ENCODE measurements around the gene ZNF618.

ZNF618 gene

GRCh38 chr9:114093761-114094505 lies 217.8 kb downstream of the ZNF618 start:
- H3K27me3 ChIP-seq (ENCODE audit: insufficient read depth, poor library complexity, severe bottlenecking), result no peaks in the 10 kb centered on the region
- no peaks in the 10 kb centered on the region for H3K4me1 ChIP-seq (ENCODE audit: insufficient read depth, poor library complexity, severe bottlenecking)
- peak; percentile 17 for DNase-seq (ENCODE audit: low spot score)
- H3K27ac ChIP-seq (ENCODE audit: poor library complexity, severe bottlenecking), result no peak overlapping the region
- H3K9me3 ChIP-seq (ENCODE audit: severe bottlenecking), result no peaks in the 10 kb centered on the region
- H3K4me3 ChIP-seq (ENCODE audit: severe bottlenecking), result no peak overlapping the region
- H3K36me3 ChIP-seq (ENCODE audit: low read depth), result no peaks in the 10 kb centered on the region
- no peak for ATAC-seq (ENCODE audit: low read depth)
- TF ChIP-seq CTCF (IDR thresholded peaks at IDR 0.05; ENCODE audit: poor library complexity, severe bottlenecking), result no peak

GRCh38 chr9:114094971-114095370 lies 218.9 kb downstream of the ZNF618 start:
- DNase-seq (ENCODE audit: low spot score), result peak; percentile 40
- Histone ChIP-seq H3K36me3 (ENCODE audit: low read depth) (no peaks in the 10 kb centered on the region), H3K4me3 (ENCODE audit: severe bottlenecking) (no peak overlapping the region), H3K4me1 (ENCODE audit: insufficient read depth, poor library complexity, severe bottlenecking) (no peaks in the 10 kb centered on the region), H3K9me3 (ENCODE audit: severe bottlenecking) (no peaks in the 10 kb centered on the region), H3K27ac (ENCODE audit: poor library complexity, severe bottlenecking) (no peak overlapping the region), H3K27me3 (ENCODE audit: insufficient read depth, poor library complexity, severe bottlenecking) (no peaks in the 10 kb centered on the region)
- no peak for ATAC-seq (ENCODE audit: low read depth)
- no peak for TF ChIP-seq CTCF (IDR thresholded peaks at IDR 0.05; ENCODE audit: poor library complexity, severe bottlenecking)

- no peaks in the 10 kb centered on the region for H3K36me3 ChIP-seq (ENCODE audit: low read depth)
- H3K27me3 ChIP-seq (ENCODE audit: insufficient read depth, poor library complexity, severe bottlenecking), result no peaks in the 10 kb centered on the region
- H3K4me3 ChIP-seq (ENCODE audit: severe bottlenecking), result no peak overlapping the region
- H3K9me3 ChIP-seq (ENCODE audit: severe bottlenecking), result no peaks in the 10 kb centered on the region
- no peak overlapping the region for H3K27ac ChIP-seq (ENCODE audit: poor library complexity, severe bottlenecking)
- DNase-seq (ENCODE audit: low spot score) (no peak), ATAC-seq (ENCODE audit: low read depth) (no peak)
- no peaks in the 10 kb centered on the region for H3K4me1 ChIP-seq (ENCODE audit: insufficient read depth, poor library complexity, severe bottlenecking)
- no peak for TF ChIP-seq CTCF (IDR thresholded peaks at IDR 0.05; ENCODE audit: poor library complexity, severe bottlenecking)
Measured at GRCh38 chr9:114096041-114096511, 220.0 kb downstream of the ZNF618 start.

- no peak for TF ChIP-seq CTCF (IDR thresholded peaks at IDR 0.05; ENCODE audit: poor library complexity, severe bottlenecking)
- Histone ChIP-seq H3K4me1 (ENCODE audit: insufficient read depth, poor library complexity, severe bottlenecking) (no peaks in the 10 kb centered on the region), H3K27me3 (ENCODE audit: insufficient read depth, poor library complexity, severe bottlenecking) (no peaks in the 10 kb centered on the region), H3K27ac (ENCODE audit: poor library complexity, severe bottlenecking) (no peak overlapping the region), H3K36me3 (ENCODE audit: low read depth) (no peaks in the 10 kb centered on the region), H3K4me3 (ENCODE audit: severe bottlenecking) (no peak overlapping the region), H3K9me3 (ENCODE audit: severe bottlenecking) (no peaks in the 10 kb centered on the region)
- ATAC-seq (ENCODE audit: low read depth), result no peak
- DNase-seq (ENCODE audit: low spot score), result no peak
Measured at GRCh38 chr9:114096866-114097612, 220.9 kb downstream of the ZNF618 start.
